GM10266 (cell line): ENCODE measurements around the gene AFG3L2.

ENCODE experiments used
- DNase-seq: peaks from one replicate; pipeline ENCODE4 v3.0.0; 2012; ENCODE audit errors: extremely low spot score
- TF ChIP-seq, protein P1 (sequence below): IDR thresholded peaks from 2 replicates; pipeline ENCODE4 v1.5.1; 2012; ENCODE audit warnings: mild to moderate bottlenecking, low read depth; ENCODE audit not compliant: control insufficient read depth, insufficient read depth; ENCODE audit errors: missing control alignments

The AFG3L2 gene

GRCh38 chr18:12376754-12377555 is at the start of gene AFG3L2:
Gene AFG3L2 (minus strand): TSS chr18:12377227. CDS start chr18:12377082, 145 bp downstream.
- TF ChIP-seq, protein P1, sequence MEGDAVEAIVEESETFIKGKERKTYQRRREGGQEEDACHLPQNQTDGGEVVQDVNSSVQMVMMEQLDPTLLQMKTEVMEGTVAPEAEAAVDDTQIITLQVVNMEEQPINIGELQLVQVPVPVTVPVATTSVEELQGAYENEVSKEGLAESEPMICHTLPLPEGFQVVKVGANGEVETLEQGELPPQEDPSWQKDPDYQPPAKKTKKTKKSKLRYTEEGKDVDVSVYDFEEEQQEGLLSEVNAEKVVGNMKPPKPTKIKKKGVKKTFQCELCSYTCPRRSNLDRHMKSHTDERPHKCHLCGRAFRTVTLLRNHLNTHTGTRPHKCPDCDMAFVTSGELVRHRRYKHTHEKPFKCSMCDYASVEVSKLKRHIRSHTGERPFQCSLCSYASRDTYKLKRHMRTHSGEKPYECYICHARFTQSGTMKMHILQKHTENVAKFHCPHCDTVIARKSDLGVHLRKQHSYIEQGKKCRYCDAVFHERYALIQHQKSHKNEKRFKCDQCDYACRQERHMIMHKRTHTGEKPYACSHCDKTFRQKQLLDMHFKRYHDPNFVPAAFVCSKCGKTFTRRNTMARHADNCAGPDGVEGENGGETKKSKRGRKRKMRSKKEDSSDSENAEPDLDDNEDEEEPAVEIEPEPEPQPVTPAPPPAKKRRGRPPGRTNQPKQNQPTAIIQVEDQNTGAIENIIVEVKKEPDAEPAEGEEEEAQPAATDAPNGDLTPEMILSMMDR, result no peak
- peak; percentile 99 for DNase-seq

- no peak for DNase-seq
- TF ChIP-seq, protein P1, result no peak
Measured at GRCh38 chr18:12424252-12424651, 47.2 kb upstream of the AFG3L2 start.

GRCh38 chr18:12423820-12424219 is 46.8 kb upstream of the AFG3L2 start:
- no peak for DNase-seq
- TF ChIP-seq, protein P1, result no peak

DNA sequence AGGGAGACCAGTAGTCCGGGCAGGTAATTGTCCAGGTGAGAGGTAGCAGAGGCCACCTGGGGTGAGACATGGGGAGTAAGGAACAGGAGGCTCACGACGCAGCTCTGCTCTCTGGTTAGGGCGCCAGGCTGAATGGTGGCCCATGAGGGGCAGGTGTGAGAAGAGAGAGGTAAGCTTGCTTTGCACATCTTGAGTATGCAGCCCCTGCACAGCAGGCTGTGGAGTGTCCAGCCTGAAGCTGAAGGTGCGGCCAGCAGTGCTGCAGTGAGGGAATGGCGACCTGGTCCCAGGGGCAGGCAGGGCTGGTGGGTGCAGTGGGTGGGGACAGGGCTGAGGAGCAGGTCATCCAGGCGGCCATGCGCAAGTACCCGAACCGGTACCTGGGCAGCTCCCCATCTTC is 46.4 kb upstream of the AFG3L2 start:
- TF ChIP-seq, protein P1, result no peak
- DNase-seq, result no peak

- TF ChIP-seq, protein P1, result no peak
- no peak for DNase-seq
Measured at GRCh38 chr18:12422936-12423335, 45.9 kb upstream of the AFG3L2 start.

GRCh38 chr18:12421732-12422131 is 44.7 kb upstream of the AFG3L2 start:
- no peak for DNase-seq
- TF ChIP-seq, protein P1, result no peak

GRCh38 chr18:12420821-12421421 is 43.9 kb upstream of the AFG3L2 start:
- TF ChIP-seq, protein P1, result no peak
- DNase-seq, result no peak
